ENCODE results near the gene BBS2. TPM values are rescaled to one million over a fixed set of nuclear protein-coding genes. Genes with fewer than 3 reads are reported as not detected.

Gene BBS2
- total and polyA plus RNA-seq, 2 of the 13 experiments (the other 11 are each of a cell fraction or from before 2014, with no cell fraction given), result 59.7 to 68.3 TPM

GRCh38 chr16:56519459-56520250, at the start of gene BBS2 (continued):
- TF ChIP-seq, protein P1, sequence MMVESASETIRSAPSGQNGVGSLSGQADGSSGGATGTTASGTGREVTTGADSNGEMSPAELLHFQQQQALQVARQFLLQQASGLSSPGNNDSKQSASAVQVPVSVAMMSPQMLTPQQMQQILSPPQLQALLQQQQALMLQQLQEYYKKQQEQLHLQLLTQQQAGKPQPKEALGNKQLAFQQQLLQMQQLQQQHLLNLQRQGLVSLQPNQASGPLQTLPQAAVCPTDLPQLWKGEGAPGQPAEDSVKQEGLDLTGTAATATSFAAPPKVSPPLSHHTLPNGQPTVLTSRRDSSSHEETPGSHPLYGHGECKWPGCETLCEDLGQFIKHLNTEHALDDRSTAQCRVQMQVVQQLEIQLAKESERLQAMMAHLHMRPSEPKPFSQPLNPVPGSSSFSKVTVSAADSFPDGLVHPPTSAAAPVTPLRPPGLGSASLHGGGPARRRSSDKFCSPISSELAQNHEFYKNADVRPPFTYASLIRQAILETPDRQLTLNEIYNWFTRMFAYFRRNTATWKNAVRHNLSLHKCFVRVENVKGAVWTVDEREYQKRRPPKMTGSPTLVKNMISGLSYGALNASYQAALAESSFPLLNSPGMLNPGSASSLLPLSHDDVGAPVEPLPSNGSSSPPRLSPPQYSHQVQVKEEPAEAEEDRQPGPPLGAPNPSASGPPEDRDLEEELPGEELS (CRISPR knock-in tag; IDR thresholded peaks at IDR 0.05), result peak; percentile 51; the same call in 1 of the 2 replicates
- TF ChIP-seq PAXIP1 (CRISPR knock-in tag; conservative IDR thresholded peaks at IDR 0.05) (peak; percentile 9; the same call in 1 of the 2 replicates), MIER2 (CRISPR knock-in tag; IDR thresholded peaks at IDR 0.05) (no peak), FOXA3 (CRISPR knock-in tag; IDR thresholded peaks at IDR 0.05) (0 out of 2 replicates have a peak, but pooled peaks have one; percentile 13), HNF4A (CRISPR knock-in tag; IDR thresholded peaks at IDR 0.05) (no peak; the same call in 1 of the 2 replicates), GLMP (CRISPR knock-in tag; IDR thresholded peaks at IDR 0.05; ENCODE audit: borderline replicate concordance) (no peak), ZNF354B (CRISPR knock-in tag; IDR thresholded peaks at IDR 0.05) (peak; percentile 78), ZNF260 (CRISPR knock-in tag; IDR thresholded peaks at IDR 0.05; ENCODE audit: borderline replicate concordance, low read depth) (no peak), ZNF3 (CRISPR knock-in tag; IDR thresholded peaks at IDR 0.05) (no peak), DR1 (CRISPR knock-in tag; IDR thresholded peaks at IDR 0.05) (peak; percentile 77; the same call in 1 of the 2 replicates), WIZ (CRISPR knock-in tag; IDR thresholded peaks at IDR 0.05) (no peak), ZNF589 (CRISPR knock-in tag; conservative IDR thresholded peaks at IDR 0.05) (no peak), HDAC2 (CRISPR knock-in tag; IDR thresholded peaks at IDR 0.05) (peak; percentile 80), ZNF720 (CRISPR knock-in tag; IDR thresholded peaks at IDR 0.05) (no peak), MXD4 (CRISPR knock-in tag; IDR thresholded peaks at IDR 0.05) (peak; percentile 79), PHF21A (CRISPR knock-in tag; IDR thresholded peaks at IDR 0.05) (no peak), ZNF703 (CRISPR knock-in tag; IDR thresholded peaks at IDR 0.05; ENCODE audit: borderline replicate concordance) (no peak), RBM22 (optimal IDR thresholded peaks at IDR 0.05; ENCODE audit: low read length) (no peak)
- TF ChIP-seq, protein P2, sequence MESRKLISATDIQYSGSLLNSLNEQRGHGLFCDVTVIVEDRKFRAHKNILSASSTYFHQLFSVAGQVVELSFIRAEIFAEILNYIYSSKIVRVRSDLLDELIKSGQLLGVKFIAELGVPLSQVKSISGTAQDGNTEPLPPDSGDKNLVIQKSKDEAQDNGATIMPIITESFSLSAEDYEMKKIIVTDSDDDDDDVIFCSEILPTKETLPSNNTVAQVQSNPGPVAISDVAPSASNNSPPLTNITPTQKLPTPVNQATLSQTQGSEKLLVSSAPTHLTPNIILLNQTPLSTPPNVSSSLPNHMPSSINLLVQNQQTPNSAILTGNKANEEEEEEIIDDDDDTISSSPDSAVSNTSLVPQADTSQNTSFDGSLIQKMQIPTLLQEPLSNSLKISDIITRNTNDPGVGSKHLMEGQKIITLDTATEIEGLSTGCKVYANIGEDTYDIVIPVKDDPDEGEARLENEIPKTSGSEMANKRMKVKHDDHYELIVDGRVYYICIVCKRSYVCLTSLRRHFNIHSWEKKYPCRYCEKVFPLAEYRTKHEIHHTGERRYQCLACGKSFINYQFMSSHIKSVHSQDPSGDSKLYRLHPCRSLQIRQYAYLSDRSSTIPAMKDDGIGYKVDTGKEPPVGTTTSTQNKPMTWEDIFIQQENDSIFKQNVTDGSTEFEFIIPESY (CRISPR knock-in tag; IDR thresholded peaks at IDR 0.05), result no peak
- TF ChIP-seq, protein P3, sequence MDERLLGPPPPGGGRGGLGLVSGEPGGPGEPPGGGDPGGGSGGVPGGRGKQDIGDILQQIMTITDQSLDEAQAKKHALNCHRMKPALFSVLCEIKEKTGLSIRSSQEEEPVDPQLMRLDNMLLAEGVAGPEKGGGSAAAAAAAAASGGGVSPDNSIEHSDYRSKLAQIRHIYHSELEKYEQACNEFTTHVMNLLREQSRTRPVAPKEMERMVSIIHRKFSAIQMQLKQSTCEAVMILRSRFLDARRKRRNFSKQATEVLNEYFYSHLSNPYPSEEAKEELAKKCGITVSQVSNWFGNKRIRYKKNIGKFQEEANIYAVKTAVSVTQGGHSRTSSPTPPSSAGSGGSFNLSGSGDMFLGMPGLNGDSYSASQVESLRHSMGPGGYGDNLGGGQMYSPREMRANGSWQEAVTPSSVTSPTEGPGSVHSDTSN (CRISPR knock-in tag; IDR thresholded peaks at IDR 0.05), result no peak

All from HepG2 (cell line).